Activated T-helper 9 cell treated with anti-CD3 and anti-CD28 coated beads, Interleukin-2, amount 50 U/mL, for 16 hours (primary cell): ENCODE measurements around the gene NLRC3.

Source experiments
- DNase-seq: peaks from one replicate; pipeline ENCODE4 v3.0.0-alpha.2; 2020; ENCODE audit warnings: low read depth

NLRC3 gene

DNA sequence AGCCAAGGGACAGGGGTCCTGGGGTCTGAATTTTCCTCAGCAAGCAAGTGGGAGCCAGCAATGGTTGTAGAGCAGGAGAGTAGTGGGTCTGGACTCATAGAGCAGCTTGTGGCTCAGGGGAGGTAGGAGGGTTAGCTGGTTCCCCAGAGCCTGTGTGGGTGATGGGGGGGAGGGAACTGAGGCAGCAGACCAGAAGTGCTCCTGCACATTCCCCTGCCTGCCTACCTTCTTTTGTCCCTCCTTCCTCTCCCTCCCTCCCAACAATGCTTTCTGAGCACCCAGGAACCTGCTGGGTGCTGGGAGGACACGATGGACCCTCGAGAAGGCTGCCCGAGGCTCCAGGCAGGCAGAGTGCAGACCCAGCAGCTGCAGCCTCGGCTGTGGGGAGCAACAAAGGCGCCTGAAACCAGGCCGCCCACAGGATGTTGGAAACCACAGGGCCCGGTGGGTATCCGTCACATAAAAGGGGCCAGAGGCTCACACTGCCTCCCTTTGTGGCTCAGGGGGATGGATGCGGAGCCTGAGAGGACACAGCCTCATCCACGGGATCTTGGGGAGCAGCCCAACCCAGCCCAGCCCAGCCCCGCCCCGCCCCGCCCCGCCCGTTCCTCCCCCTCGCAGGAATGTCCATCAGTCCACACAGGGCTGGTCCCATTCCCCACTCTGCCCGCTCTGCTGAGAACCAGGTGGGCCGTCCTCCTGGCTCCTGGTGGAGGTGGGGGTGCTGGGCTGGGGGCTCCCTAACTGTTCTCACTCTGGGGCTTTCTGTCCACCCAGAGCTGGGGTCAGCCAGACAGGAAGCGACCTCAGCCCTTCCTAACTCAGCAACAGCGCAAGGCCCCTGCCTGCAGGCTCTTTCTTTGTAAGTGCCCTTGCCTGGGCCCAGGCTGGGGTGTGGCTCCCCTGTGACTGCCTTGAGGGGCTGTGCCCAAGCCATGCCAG lies 1.7 kb upstream of the NLRC3 start:
- DNase-seq = peak; percentile 43

DNA sequence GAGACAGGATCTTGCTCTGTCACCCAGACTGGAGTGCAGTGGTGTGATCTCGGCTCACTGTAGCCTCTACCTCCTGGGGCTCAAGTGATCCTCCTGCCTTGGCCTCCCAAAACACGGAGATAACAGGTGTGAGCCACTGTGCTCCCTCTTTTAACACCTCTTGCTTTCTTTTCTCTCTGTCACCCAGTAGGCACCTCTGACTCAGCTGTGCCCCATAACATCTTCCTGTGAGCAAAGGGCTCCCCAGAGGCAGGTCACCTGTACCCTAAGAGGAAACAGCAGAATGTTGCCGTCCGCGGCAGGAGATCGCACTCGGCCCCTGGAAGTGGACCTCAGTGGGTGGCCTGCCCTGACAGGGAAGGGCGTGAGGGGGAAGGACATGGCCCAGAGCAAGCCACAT lies 918 bp upstream of the NLRC3 start:
- no peak for DNase-seq

DNA sequence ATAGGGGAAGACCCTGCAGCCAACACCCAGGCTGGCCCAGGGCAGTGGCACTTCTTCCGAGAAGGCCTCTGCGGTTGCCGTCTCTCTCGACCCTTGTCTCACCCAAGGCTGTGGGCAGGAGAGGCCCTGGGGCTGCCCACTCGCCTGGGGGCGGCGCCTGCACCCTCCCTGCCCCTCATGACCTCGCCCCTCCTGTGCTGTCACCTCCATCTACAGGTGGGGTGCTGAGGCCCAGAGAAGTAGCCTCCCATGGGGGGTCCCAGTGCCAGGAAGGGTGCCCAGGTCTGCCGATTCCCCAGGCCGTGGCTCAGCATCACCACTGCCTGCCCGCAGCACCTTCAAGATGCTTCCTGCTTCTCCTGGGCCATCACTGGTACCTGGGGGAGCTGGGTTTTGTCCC lies 992 bp downstream of the NLRC3 start:
- DNase-seq = no peak

DNA sequence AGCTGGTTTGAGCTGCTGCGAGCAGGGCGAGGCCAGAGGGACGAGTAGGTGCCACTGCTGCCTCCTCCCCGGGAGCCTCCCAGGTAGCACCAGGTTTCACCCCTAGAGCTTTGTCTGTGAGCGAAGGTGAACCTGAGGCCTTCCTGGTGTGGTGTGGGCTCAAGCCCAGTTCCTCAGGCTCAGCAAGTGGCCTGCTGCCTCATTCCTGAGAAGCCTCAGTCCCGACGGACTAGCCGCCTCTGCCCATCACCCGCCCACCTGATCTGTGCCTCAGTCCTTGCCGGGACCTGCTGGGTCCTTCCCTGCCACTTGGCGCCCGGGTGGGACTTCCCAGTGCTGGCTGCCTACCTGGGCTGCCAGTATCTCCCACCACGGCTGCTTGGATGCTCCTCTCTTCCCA lies 1.7 kb downstream of the NLRC3 start:
- DNase-seq = no peak

DNA sequence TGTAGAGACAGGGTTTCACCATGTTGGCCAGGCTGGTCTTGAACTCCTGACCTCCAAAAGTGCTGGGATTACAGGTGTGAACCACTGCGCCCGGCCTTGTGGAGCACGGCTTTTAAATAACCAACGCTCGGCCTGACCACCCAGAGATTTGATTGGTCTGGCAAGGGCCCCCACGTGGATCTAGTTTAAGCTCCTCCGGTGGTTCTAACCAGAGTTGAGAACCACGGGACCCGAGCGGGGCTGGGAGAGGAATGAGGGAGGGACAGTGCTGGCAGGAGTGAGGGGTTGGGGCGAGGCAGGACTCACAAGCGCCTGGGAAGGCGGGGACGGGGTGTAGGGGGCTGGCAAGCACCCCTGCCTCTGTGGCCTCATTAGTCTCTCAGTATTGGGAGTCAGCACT lies 3.0 kb downstream of the NLRC3 start:
- no peak for DNase-seq

DNA sequence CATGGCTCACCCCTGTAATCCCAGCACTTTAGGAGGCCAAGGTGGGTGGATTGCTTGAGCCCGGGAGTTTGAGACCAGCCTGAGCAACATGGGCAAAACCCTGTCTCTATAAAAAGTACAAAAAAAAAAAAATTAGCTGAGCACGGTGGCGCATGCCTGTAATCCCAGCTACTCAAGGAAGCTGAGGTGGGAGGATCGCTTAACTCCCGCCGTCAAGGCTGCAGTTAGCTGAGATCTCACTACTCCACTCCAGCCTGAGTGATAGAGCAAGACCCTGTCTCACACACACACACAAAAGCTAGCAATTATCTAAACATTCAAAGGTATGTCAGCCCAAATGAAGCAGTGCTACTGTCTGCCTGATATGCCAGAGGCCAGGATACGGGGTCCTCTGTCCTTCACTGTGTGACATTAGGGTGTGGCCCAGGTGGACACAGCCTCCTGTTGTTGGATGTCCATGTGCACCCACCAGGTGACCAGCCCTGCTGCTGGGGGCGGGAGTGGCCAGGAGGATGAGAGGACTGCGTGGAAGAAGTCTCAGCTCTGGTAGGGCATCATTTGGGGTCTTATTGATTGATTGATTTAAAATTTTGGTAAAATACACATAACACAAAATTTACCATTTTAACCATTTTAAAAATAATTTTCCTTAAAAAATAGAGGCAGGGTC lies 3.9 kb downstream of the NLRC3 start:
- no peak for DNase-seq

DNA sequence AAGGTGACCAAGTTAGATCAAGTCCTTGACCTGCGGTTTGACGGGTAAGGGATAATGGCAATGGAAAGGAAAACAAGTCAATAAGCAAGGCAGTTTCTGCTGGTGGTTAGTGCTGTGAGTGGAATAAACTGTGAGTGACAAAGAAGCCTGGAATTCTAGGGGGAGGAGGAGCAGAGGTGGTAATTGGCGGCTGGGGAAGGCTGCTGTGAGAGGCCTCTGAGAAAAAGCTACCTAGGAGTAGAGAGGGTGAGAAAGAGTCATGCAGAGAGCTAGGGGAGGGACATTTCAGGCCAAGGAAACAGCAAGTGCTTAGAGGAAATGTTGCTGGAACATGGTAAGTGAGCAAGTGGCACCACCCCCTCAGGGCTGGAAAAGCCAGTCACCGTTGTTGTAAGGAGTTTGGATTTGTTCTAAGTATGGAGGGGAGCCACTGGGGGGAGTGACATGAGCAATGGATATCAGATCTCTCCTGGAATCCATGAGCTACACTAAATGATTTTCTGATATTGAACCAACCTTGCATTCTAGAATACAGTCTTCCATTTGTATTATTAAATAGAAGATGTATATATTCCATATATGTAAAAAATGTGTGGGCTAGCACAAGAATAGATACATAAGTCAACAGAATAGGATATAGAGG lies 6.7 kb downstream of the NLRC3 start:
- no peak for DNase-seq

DNA sequence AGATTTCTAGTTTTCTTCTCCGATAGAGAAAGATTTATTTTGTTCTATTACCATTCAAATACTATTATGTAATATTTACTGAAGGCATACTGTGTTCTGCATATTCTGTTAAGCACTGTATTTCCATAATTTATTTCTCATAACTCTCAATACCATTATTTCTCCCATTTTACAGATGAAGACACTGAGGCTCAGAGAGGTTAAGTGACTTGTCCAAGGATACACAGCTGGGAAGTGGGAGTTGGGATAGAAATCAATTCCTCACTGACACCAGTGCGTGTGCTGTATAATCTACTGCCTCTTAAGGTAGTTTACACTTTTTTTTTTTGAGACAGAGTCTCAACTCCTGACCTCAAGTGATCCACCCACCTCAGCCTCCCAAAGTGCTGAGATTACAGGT lies 7.4 kb downstream of the NLRC3 start:
- DNase-seq = no peak

DNA sequence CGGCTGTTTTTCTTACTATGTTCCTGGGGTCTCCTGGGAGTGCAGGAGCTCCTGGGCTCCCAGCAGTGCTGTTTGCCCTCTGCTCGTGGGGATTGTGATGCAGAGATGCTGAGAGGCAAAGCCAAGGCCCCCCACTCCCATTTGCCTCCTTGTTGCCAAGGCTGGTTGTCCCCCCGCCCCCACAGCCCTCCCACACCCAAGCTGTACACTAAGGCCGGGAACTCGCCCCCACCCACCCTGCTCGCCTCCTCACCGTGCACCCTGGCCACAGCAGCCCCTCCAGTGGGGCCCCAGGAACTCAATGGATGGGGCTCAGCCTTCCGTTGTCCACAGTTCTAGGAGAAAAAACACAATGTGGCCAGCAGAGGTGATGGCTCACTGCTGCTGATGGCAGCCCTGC lies 10.2 kb downstream of the NLRC3 start:
- DNase-seq = no peak

DNA sequence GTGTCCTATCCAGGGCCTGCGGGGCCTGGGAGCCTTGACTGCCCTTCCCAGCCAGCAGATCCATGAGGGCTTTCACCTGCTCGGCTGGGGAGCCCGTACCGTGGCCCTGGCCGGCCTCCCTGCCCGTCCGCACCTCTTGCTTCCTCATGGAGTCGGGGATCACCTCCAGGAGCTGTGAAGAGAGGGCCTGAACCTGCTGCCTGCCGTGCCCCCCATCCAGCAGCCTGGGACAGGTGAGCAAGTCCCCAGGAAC lies 12.4 kb downstream of the NLRC3 start:
- no peak for DNase-seq

DNA sequence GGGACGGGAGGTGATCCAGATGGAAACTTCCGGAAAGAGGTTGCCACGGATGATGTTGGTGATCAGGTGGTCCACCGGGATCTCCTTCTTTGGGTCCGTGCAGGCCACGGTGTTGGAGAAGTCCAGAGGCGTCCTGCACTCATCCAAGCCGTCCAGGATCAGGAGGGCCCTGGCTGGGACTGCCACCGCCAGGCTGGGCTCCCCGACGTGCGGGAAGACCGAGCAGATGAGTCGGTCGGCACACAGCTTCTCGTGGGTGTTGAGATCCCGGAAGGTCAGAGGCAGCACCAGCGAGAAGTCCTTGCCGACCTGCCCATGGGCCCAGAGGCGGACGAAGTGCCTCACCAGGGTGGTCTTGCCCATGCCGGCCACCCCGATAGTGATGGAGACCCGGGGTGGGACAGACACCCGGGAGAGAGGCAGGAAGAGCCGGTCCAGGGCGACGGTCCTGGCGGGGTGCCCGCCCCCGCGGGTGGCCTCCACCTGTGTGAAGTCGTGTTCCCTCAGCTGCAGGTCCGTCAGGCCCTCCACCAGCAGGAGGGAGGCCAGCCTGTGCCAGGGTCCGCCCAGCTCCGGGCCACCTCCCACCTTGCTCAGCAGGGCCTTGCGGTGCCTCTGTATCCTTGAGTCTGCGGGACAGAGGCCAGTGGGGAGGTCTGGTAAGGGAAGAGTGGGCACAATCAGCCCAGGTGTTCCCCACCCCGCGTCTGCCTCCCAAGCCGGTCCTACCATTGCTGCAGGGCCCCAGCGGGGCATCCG lies 12.9 kb downstream of the NLRC3 start:
- no peak for DNase-seq

DNA sequence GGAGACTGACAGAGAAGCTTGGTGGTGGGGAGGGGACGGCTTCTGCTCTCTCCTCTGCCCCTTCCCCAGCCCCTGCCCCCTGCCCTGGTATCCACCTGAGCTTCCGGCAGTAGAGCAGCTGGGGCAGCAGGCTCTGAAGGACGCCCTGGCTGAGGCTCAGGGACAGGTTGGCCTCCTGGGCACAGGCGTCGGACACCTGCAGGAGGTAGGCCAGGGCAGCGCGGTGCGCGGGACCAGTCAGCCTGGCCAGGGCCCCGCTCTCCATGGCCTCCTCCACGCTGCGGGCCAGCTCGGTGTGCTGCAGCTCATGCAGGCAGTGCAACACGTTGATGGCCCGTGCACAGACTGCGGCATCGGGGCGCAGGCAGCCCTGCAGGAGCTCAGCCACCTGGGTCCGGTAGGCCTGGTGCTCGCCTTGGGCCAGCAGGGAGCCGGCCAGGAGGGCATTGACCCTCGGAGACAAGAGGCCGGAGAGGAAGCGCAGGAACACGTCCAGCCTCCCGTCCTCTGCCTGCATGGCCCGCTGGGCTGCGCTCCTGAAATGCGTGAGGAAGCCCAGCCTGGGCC lies 14.2 kb downstream of the NLRC3 start:
- no peak for DNase-seq

DNA sequence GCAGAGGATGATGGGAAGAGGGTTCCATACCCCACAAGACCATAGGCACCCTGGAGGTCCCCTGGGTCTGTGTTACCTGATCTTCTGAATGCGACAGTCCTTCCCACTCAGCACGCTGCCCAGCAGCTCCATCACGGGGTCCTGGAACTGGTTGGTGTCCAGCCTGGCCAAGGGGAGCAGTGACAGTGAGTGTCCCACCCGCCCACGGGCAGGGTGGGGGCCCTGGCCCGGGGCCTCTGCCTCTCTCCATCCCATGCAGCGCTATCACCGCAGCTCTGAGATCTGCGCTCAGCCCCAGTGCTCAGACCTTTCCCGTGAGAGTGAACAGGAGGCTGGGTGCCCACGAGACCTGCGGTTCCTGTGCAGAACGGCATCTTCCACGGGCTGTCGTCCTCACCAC lies 15.6 kb downstream of the NLRC3 start:
- no peak for DNase-seq

DNA sequence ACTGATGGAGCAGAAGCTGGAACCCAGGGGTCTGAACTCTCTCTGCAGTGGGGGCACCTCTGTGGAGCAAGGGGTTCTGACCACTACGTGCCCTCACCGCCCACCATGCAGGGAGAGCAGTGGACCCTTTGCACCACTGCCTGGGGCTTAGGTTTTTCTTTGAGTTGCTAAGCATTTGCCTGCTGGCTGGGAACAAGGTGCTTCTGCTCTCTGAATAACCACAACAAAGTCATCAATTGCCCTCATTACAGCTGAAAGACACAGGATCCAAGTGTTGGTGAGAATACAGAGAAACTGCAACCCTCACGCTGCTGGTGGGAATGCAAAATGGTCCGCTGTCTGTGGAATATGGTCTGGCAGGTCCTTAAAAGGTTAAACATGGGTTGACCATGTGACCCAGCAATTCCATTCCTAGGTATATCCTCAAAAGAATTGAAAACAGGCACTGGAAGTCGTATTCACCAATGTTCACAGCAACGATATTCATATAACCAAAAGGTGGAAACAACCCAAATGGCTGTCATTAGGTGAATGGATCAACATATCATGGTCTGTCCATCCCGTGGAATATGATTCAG lies 22.8 kb downstream of the NLRC3 start:
- DNase-seq = no peak

DNA sequence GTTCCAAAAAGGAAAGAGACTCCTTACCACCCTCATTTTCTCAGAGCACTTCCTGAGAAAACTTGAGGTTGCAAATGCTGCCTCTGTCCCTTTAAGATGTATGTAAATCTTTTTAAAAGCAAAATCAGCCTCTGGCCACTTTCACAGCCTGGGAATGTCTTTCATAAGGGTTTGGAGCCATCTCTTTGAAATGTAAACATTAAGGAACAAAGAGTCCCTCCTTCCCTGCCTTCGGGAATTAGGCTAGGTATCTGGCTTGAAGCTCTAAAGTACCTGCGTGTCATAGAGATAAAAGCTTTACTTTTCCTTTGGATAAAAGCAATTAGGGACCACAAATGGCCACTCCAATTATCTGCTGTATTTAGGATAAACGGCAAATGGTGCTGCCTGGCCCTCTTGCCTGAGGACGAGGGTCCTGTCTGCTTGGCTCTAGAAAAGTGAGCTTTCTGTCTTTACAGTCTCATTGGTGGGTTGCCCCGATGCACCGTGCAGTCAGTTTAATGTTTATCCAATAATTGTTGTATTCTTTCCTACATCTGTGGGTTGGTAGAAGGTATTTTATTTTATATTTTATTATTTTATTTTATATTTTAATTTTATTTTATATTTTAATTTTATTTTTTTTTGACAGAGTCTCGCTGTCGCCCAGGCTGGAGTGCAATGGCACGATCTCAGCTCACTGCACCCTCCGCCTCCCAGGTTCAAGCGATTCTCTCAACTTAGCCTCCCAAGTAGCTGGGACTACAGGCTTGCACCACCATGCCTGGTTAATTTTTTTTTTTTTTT lies 23.9 kb downstream of the NLRC3 start:
- DNase-seq = no peak

DNA sequence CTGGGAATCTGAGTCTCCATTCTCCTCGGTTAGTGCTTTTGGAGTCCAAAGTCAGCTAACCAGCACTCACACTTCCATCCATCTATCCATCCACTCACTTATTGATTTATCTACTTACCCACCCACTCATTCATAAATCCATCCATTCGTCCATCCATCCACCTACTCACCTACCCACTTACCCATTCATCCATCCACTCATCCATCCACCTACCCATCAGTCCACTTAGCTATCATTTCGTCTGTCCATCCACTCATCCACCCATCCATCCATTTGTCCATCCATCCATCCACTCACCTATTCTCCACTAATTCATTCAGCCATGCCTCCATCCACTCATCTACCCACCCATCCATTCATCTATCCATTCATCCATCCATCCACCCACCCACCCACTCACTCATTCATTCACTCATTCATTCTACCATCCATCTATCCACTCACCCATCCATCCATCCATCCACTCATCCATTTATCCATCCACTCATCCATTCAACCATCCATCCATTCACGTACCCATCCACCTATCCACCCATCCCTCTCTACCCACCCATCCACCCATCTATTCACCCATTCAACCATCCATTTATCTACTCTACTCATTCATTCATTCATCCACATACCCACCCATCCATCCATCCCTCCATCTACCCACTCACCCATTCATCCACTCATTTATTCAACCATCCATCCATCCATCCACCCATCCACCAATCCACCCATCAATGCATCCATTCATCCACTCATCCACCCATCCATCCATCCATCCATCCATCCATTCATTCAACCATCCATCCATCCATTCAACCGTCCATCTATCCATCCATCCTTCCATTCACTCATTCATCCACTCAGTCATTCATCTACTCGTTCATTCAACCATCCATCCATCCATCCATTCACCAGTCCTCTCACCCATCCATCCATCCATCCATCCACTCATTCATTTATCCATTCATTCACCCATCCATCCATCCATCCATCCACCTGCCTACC lies 26.1 kb downstream of the NLRC3 start:
- no peak for DNase-seq

DNA sequence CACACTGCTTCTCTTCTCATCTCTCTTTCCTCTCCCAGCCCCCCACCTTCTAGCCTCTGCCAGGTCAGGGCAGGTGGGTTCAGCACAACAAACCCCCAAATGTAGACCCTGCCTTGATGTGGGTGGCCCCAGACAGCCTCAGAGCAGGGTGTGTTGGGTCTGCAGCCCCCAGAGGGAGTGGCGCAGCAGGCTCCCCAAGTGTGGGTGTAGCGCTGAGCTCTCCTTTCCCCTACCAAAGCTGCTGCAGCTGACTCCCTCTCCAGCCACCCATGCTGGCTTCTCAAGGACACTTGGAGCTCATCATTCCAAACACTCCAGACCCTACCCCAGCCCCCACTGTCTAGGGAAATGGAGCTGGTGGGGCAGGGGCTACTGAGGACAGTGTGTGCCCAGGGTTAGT lies 27.3 kb downstream of the NLRC3 start:
- no peak for DNase-seq

DNA sequence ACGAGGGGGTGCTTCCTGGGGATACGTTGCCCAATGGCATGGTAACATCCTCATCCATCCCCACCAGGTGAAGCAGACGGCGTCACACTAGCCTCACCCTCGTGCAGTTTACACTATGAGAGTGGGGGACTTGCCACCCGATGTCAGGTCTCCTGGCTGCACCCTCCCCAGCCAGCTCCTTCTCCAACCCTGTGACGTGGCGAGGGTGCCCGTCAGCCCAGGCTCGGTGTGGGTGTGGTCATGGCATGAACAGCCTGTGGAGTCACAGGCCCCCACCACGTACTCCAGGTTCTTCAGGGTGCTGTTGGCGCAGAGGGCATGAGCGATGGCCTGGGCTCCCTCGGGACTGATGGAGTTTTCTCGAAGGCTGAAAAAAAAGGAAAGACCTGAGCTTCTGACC lies 28.3 kb downstream of the NLRC3 start:
- DNase-seq = no peak

DNA sequence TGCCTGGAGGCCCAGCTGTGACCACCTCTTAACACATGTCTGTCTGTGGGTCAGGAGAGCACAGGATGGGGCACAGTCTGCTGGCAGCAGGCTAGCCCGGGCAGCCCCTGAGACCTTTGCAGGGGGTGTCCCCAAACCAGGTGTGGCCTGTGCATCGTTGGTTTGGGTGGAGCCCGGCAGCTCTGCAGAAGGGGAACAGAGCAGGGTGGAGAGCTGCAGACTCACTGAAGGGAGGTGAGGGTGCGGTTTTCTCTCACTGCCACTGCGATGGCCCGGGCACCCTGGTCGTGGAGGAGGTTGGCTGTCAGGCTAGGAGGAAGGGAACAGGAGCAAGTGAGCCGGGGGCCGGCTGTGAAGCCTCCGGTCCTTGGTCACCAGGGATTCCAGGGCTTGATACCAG lies 28.8 kb downstream of the NLRC3 start:
- no peak for DNase-seq
